ENCODE results near the gene ABHD12B.
"Not testable (repeated sequence)": the region's sequence is repeated elsewhere in the genome, so short reads cannot be mapped to it uniquely, and the experiment has no call there.

The ABHD12B gene

GRCh38 chr14:50936882-50937281, 65.0 kb downstream of the ABHD12B start:
- DNase-seq, result no peak

- DNase-seq, result no peak
Observed at GRCh38 chr14:50937325-50937724, 65.5 kb downstream of the ABHD12B start.

GRCh38 chr14:50937800-50938199, 65.9 kb downstream of the ABHD12B start:
- DNase-seq, result no peak

GRCh38 chr14:50941151-50941550, 69.3 kb downstream of the ABHD12B start:
- DNase-seq, result no peak

GRCh38 chr14:50941638-50942037, 69.8 kb downstream of the ABHD12B start:
- not testable (repeated sequence) for DNase-seq

GRCh38 chr14:50943261-50943942, 71.5 kb downstream of the ABHD12B start:
- DNase-seq, result no peak

- peak; percentile 37 to 71 (median 69) for DNase-seq
Observed at GRCh38 chr14:50943943-50944646, 72.2 kb downstream of the ABHD12B start, which contains the start of gene PYGL. Gene PYGL (minus strand): TSS chr14:50944483. CDS start chr14:50944403, 80 bp downstream.

- DNase-seq, result peak; percentile 37 to 77 (median 66)
Observed at GRCh38 chr14:50944647-50945413, 73.0 kb downstream of the ABHD12B start.

- DNase-seq, result no peak
Observed at GRCh38 chr14:50946234-50946935, 74.5 kb downstream of the ABHD12B start.

- DNase-seq, result no peak
Observed at GRCh38 chr14:50947446-50947845, 75.6 kb downstream of the ABHD12B start.

GRCh38 chr14:50948205-50948604, 76.4 kb downstream of the ABHD12B start:
- no peak for DNase-seq

GRCh38 chr14:50951032-50951431, 79.2 kb downstream of the ABHD12B start:
- no peak for DNase-seq

- DNase-seq, result no peak
Observed at GRCh38 chr14:50953502-50953901, 81.6 kb downstream of the ABHD12B start.

Data from NCI-H1417 (cell line).